Transverse colon (tissue), 4 donors: ENCODE results near the gene ZBTB20. TPM values are rescaled to one million over a fixed set of nuclear protein-coding genes. Genes with fewer than 3 reads are reported as not detected.

Experiments
- DNase-seq: peaks from one replicate; pipeline ENCODE4 v3.0.0-alpha.2; 2019
- H3K27ac ChIP-seq, 4 donors: fragments of 200-600 bp; sonication (generic); 2 replicates each; pipeline ENCODE4 v1.5.1; 2016 to 2018; ENCODE audit warnings: inconsistent platforms in 4 of 4
- H3K27me3 ChIP-seq: fragments of 200-600 bp; sonication (generic); 2 replicates; pipeline ENCODE4 v1.5.1; 2017; ENCODE audit warnings: inconsistent platforms
- H3K36me3 ChIP-seq, 4 donors: fragments of 200-600 bp; sonication (generic); 2 replicates each; pipeline ENCODE4 v1.5.1; 2017 to 2019; ENCODE audit warnings: inconsistent platforms in 4 of 4
- H3K4me1 ChIP-seq, 4 donors: fragments of 200-600 bp; sonication (generic); 2 replicates each; pipeline ENCODE4 v1.5.1; 2017 to 2020; ENCODE audit warnings: inconsistent platforms in 4 of 4
- H3K4me3 ChIP-seq, 4 donors: fragments of 200-600 bp; sonication (generic); 1 replicate in 1 of 4; 2 replicates in 3 of 4; pipeline versions ENCODE4 v1.5.1 to v1.6.1; 2017 to 2019; ENCODE audit warnings: inconsistent platforms in 4 of 4
- H3K9me3 ChIP-seq, 2 donors: fragments of 200-600 bp; sonication (generic); 2 replicates each; pipeline ENCODE4 v1.5.1; 2017 to 2019; ENCODE audit warnings: inconsistent platforms in 2 of 2
- CTCF ChIP-seq, 5 experiments: fragments of 200-600 bp in 3 of 5; fragments of 450-650 bp in 2 of 5; sonication (generic) in 3 of 5; IDR thresholded peaks; 1 replicate in 2 of 5; 2 replicates in 3 of 5; pipeline ENCODE4 v1.5.1; 2016 to 2017; ENCODE audit warnings: antibody characterized with exemption in 5 of 5, inconsistent platforms in 3 of 5, mild to moderate bottlenecking in 2 of 5, moderate library complexity in 1 of 5
- EP300 ChIP-seq: sonication (generic); formaldehyde crosslinking; IDR thresholded peaks from one replicate; pipeline ENCODE4 v1.6.1; 2017; ENCODE audit warnings: antibody characterized with exemption, low read depth
- POLR2A ChIP-seq: fragments of 450-650 bp; IDR thresholded peaks from one replicate; pipeline ENCODE4 v1.6.1; 2016; ENCODE audit warnings: antibody characterized with exemption, mild to moderate bottlenecking, moderate library complexity
- POLR2AphosphoS5 ChIP-seq, 3 donors: sonication (generic); formaldehyde crosslinking; IDR thresholded peaks; one replicate each; pipeline ENCODE4 v1.6.1; 2016; ENCODE audit warnings: antibody characterized with exemption in 3 of 3
- whole genome bisulfite sequencing, 2 donors: methylation state at CpG; one replicate each; pipeline ENCODE4 v1.1.5; 2018; ENCODE audit warnings: low coverage in 1 of 2; 5-methylcytosine and 5-hydroxymethylcytosine counted together
- in situ Hi-C, 4 donors: fragments of 200-750 bp; cut with MboI; loops; one replicate each; pipeline versions ENCODE4 v1.15.0 to v1.15.1; 2017; ENCODE audit warnings: low sequenced_read_pairs in 3 of 4, low pct_ligation_motif_present in 1 of 4, low pct_unique_long_range_greater_than_20kb in 1 of 4
- intact Hi-C: fragments of 100-400 bp; cut with DNase I; formaldehyde crosslinking; loops from one replicate; pipeline ENCODE4 v1.15.1; 2023; ENCODE audit warnings: low total_unique reads
- total RNA-seq, 4 donors: library from RNA; depleted of rRNA; stranded (reverse); fragments of >200 nt; gene quantifications; one replicate each; pipeline ENCODE4 v1.1.0, GENCODE V29; 2016

Gene ZBTB20
- total RNA-seq, 4 donors from 2014 or later: 44.6 to 50.5 (median 46.4) TPM

- in situ Hi-C loops (no loop called here), intact Hi-C loops (no loop called here)
- peaks cover 0 to 6% (median 0%) of the 10 kb centered on the region in 4 donors for H3K4me1 ChIP-seq
- no peak for DNase-seq
- H3K27me3 ChIP-seq: no peaks in the 10 kb centered on the region
- no peaks in the 10 kb centered on the region for H3K36me3 ChIP-seq
- H3K27ac ChIP-seq: no peak overlapping the region
- 86 to 89% methylated on average over 1 of the region's 1 CpG for WGBS, 2 donors
- no peak for TF ChIP-seq POLR2AphosphoS5 (IDR thresholded peaks at IDR 0.05)
- TF ChIP-seq POLR2A: no peak
- no peak for TF ChIP-seq EP300
- no peak for TF ChIP-seq CTCF (IDR thresholded peaks at IDR 0.05)
- no peaks in the 10 kb centered on the region for H3K9me3 ChIP-seq
- no peak overlapping the region for H3K4me3 ChIP-seq
Measured at GRCh38 chr3:114645392-114645791, 501.7 kb downstream of the ZBTB20 start.

- peaks cover 0 to 6% (median 0%) of the 10 kb centered on the region in 4 donors for H3K4me1 ChIP-seq
- no peak for DNase-seq
- in situ Hi-C loops (no loop called here), intact Hi-C loops (no loop called here)
- 89 to 97% methylated on average over 3 of the region's 3 CpGs for WGBS, 2 donors
- no peak overlapping the region for H3K4me3 ChIP-seq
- no peak overlapping the region for H3K27ac ChIP-seq
- no peaks in the 10 kb centered on the region for H3K9me3 ChIP-seq
- H3K36me3 ChIP-seq: no peaks in the 10 kb centered on the region
- no peaks in the 10 kb centered on the region for H3K27me3 ChIP-seq
- no peak for TF ChIP-seq POLR2A
- no peak for TF ChIP-seq EP300
- no peak for TF ChIP-seq POLR2AphosphoS5 (IDR thresholded peaks at IDR 0.05)
- TF ChIP-seq CTCF (IDR thresholded peaks at IDR 0.05): no peak
Measured at GRCh38 chr3:114644367-114644766, 502.7 kb downstream of the ZBTB20 start.

GRCh38 chr3:114642951-114643741, 503.9 kb downstream of the ZBTB20 start:
- no peaks in the 10 kb centered on the region for H3K36me3 ChIP-seq
- DNase-seq: no peak
- intact Hi-C loops: no loop called here
- no peaks in the 10 kb centered on the region for H3K27me3 ChIP-seq
- H3K27ac ChIP-seq: no peak overlapping the region
- in situ Hi-C loops: no loop called here
- H3K4me1 ChIP-seq: no peaks in the 10 kb centered on the region
- H3K9me3 ChIP-seq: no peaks in the 10 kb centered on the region
- TF ChIP-seq CTCF (IDR thresholded peaks at IDR 0.05) (no peak), EP300 (no peak), POLR2A (no peak), POLR2AphosphoS5 (IDR thresholded peaks at IDR 0.05) (no peak)
- H3K4me3 ChIP-seq: no peak overlapping the region
- WGBS, 2 donors: 75 to 100% methylated on average over 1 of the region's 1 CpG

- Histone ChIP-seq H3K4me1 (no peaks in the 10 kb centered on the region), H3K4me3 (no peak overlapping the region), H3K27me3 (no peaks in the 10 kb centered on the region), H3K27ac (no peak overlapping the region), H3K9me3 (peaks cover 5 to 15% of the 10 kb centered on the region in 2 donors), H3K36me3 (no peaks in the 10 kb centered on the region)
- in situ Hi-C loops (no loop called here), intact Hi-C loops (no loop called here)
- WGBS, 2 donors: 92 to 100% methylated on average over 1 to 2 of the region's 2 CpGs
- no peak for DNase-seq
- TF ChIP-seq EP300 (no peak), POLR2AphosphoS5 (IDR thresholded peaks at IDR 0.05) (no peak), CTCF (IDR thresholded peaks at IDR 0.05) (no peak), POLR2A (no peak)
Measured at GRCh38 chr3:114640126-114640525, 507.0 kb downstream of the ZBTB20 start.
